Right renal pelvis (tissue), 4 donors: ENCODE data around the gene SRGAP3. TPM values are rescaled to one million over a fixed set of nuclear protein-coding genes. Genes with fewer than 3 reads are reported as not detected.
A peak's percentile ranks its signal among the peaks of the same experiment; 100 is the strongest.

Experiments
- DNase-seq, 4 donors: peaks; one replicate each; pipeline ENCODE4 v3.0.0-alpha.2; 2013; ENCODE audit warnings: low read depth in 4 of 4, low spot score in 3 of 4, missing footprints in 1 of 4
- polyA plus RNA-seq, 4 donors: library from polyadenylated mRNA; unstranded; fragments of 120-200 nt; gene quantifications; one replicate each; pipeline ENCODE4 v1.2.1, GENCODE V29; 2013; ENCODE audit not compliant: insufficient read length in 4 of 4

The SRGAP3 gene
- polyA plus RNA-seq, 4 donors, result 15.0 to 17.0 (median 15.9) TPM

GRCh38 chr3:9068051-9068450 is 181.4 kb downstream of the SRGAP3 start:
- peak in 2 of 4 donors; percentile 10 to 28 for DNase-seq

- peak in 1 of 4 donors; percentile 23 for DNase-seq
These were observed 182.0 kb downstream of the SRGAP3 start for GRCh38 chr3:9067352-9067975.

- no peak for DNase-seq
These were observed 182.7 kb downstream of the SRGAP3 start for GRCh38 chr3:9066775-9067174.

- DNase-seq, result no peak
These were observed 183.3 kb downstream of the SRGAP3 start for GRCh38 chr3:9066141-9066540.

GRCh38 chr3:9064850-9065249 is 184.6 kb downstream of the SRGAP3 start:
- no peak for DNase-seq

GRCh38 chr3:9064251-9064650 is 185.2 kb downstream of the SRGAP3 start:
- DNase-seq, result no peak

- DNase-seq, result no peak
These were observed 186.9 kb downstream of the SRGAP3 start for GRCh38 chr3:9062570-9062969.

GRCh38 chr3:9061634-9062033 is 187.8 kb downstream of the SRGAP3 start:
- DNase-seq, result no peak

GRCh38 chr3:9059489-9060400 is 189.7 kb downstream of the SRGAP3 start:
- no peak for DNase-seq

- DNase-seq, result no peak
These were observed 192.9 kb downstream of the SRGAP3 start for GRCh38 chr3:9056581-9056980.

- DNase-seq, result no peak
These were observed 201.7 kb downstream of the SRGAP3 start for GRCh38 chr3:9047452-9048346.

GRCh38 chr3:9045371-9045770 is 204.1 kb downstream of the SRGAP3 start:
- no peak for DNase-seq

GRCh38 chr3:9043063-9043462 is 206.4 kb downstream of the SRGAP3 start:
- no peak for DNase-seq

GRCh38 chr3:9041626-9042025 is 207.8 kb downstream of the SRGAP3 start:
- DNase-seq, result no peak

- DNase-seq, result no peak
These were observed 208.4 kb downstream of the SRGAP3 start for GRCh38 chr3:9040996-9041395.

GRCh38 chr3:9037144-9037711 is 212.2 kb downstream of the SRGAP3 start:
- DNase-seq, result no peak

GRCh38 chr3:9036404-9037131 is 212.9 kb downstream of the SRGAP3 start:
- DNase-seq, result peak in 1 of 4 donors; percentile 5

- no peak for DNase-seq
These were observed 213.5 kb downstream of the SRGAP3 start for GRCh38 chr3:9035961-9036360.

- no peak for DNase-seq
These were observed 214.0 kb downstream of the SRGAP3 start for GRCh38 chr3:9035473-9035872.

GRCh38 chr3:9033867-9034266 is 215.6 kb downstream of the SRGAP3 start:
- no peak for DNase-seq
